ENCODE results near the gene FLNC. TPM values are rescaled to one million over a fixed set of nuclear protein-coding genes. Genes with fewer than 3 reads are reported as not detected.

The FLNC gene
- total RNA-seq, 1 experiment from 2014 or later = 0.10 TPM

- DNase-seq (ENCODE audit: low spot score) = no peak
Measured at GRCh38 chr7:128804484-128804883, 25.7 kb upstream of the FLNC start.

DNA sequence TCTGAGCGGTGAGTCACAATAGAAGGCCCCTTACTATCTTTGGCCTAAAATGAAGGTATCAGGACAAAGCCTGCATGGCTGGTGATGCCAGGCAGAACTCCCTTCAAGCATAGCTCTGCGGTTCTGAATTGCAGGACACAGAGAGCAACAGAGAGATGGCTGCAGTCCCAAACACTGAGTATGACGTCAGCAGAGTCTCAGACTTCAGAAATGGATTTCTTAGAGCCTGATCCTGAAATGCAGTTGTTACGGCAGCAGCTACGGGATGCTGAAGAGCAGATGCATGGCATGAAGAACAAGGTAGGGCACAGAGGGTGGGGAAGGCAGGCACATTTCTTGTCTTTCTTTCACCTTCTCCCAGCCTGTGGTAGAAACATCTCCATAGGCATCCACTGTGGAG lies 25.0 kb upstream of the FLNC start:
- DNase-seq (ENCODE audit: low spot score) = no peak

DNA sequence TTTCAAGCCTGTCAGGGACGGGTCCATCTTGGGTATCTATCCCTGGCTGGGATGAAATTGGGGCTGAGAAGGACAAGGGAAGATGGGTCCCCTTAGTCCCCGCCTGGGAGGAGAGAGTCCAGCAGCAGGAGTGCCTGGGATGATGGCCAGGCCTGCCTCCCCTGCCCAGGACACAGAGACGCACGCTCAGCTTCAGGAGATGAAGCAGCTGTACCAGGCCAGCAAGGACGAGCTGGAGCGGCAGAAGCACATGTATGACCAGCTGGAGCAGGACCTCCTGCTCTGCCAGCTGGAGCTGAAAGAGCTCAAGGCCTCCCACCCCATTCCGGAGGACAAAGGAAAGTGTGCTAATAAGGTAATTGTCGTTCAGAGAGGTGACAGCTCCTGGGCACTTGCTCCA lies 23.0 kb upstream of the FLNC start:
- no peak for DNase-seq (ENCODE audit: low spot score)

DNA sequence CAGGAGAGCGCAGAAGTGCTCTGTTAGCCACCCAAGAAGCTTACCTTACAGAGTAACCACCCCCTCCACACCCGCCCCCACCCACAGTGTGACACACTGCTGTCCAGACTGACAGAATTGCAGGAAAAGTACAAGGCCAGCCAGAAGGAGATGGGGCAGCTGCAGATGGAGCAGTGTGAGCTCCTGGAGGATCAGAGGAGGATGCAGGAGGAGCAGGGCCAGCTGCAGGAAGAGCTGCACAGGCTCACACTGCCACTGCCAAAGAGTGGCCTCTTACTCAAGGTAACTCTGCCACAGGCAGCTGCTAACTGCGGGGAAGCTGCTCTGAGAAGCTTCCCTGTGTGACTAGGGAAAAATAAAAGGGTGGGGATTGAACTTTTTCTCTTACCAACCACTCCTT lies 20.8 kb upstream of the FLNC start:
- no peak for DNase-seq (ENCODE audit: low spot score)

DNA sequence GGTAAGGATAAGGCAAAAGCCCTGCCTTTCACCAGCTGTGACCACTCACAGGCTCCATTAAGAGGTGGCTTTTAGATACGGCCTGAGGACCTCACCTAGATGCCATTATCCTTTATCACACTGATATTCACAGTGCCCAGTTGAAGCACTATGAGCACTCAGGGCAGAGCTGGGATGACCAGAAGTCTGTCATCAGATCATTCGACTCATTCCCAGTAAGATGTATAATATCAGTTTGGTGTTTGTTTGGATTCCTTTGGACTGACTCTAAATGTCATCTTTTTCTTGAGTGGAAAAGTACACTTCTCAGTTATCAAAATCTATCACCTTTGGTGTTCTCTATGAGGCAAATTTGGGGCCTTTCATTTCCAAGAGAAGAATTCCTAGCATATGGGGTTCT lies 19.7 kb upstream of the FLNC start:
- no peak for DNase-seq (ENCODE audit: low spot score)

GRCh38 chr7:128810997-128811396 lies 19.2 kb upstream of the FLNC start:
- no peak for DNase-seq (ENCODE audit: low spot score)

DNA sequence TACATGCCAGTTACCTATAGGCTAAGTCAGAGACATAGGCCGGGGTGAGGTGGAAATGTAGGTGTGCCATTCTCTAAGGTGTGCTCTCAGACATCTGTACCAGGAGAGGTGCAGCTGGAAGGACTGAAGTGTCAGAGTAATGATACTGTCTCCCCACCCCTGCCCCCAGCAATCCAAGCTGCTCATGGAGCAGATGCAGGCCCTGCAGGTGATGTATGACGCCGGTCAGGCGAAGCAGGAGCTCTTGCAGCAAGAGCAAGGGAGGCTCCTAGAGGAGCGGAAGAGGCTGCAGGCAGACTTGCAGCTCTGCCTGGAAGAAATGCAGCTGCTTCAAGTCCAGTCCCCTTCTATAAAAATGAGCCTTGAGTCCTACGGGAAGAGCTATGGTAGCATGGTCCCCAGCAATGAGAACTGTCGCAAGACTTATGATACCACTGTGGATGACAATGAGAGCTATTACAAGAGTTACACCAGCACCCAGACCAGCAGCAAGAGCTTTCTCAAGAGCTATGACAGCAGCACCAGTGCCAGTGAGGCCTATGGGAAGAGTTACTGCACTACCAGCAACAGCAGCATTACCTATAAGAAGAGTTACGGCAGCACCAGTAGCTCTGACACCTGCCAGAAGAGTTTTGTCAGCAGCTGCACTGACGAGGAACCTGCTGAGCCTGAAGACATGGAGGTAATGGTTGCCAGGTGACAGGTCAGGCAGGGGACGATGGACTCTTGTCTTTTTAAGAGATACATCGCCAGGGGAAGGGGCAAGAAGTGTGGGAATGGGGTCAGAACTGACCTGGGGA lies 18.4 kb upstream of the FLNC start:
- no peak for DNase-seq (ENCODE audit: low spot score)

DNA sequence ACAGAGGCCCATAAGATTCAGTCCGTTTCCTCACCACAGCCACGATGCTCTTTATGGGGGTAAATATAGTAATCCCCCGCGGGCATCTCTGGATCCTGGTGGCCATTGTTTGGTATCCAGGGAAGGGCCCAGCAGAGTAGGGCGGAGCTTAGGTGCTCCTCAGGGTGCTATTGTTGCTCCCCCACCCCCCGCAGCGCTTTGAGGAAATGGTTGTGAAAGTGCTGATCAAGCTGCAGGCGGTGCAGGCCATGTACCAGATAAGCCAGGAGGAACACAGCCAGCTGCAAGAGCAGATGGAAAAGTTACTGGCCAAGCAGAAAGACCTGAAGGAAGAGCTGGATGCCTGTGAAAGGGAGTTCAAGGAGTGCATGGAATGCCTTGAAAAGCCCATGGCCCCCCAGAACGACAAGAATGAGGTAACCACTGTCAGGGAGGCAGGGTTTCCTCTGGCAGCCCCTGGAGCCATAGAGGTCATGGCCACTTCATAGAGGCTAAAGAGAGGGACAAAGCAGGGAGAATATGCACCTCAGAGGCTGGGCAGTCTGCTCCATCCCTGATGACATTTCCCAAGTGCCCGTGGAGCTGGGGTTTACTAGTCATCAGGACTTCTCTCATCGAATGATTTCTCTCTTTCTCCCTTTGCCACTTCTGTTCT lies 17.6 kb upstream of the FLNC start:
- no peak for DNase-seq (ENCODE audit: low spot score)

GRCh38 chr7:128814499-128814898 lies 15.7 kb upstream of the FLNC start:
- no peak for DNase-seq (ENCODE audit: low spot score)

DNA sequence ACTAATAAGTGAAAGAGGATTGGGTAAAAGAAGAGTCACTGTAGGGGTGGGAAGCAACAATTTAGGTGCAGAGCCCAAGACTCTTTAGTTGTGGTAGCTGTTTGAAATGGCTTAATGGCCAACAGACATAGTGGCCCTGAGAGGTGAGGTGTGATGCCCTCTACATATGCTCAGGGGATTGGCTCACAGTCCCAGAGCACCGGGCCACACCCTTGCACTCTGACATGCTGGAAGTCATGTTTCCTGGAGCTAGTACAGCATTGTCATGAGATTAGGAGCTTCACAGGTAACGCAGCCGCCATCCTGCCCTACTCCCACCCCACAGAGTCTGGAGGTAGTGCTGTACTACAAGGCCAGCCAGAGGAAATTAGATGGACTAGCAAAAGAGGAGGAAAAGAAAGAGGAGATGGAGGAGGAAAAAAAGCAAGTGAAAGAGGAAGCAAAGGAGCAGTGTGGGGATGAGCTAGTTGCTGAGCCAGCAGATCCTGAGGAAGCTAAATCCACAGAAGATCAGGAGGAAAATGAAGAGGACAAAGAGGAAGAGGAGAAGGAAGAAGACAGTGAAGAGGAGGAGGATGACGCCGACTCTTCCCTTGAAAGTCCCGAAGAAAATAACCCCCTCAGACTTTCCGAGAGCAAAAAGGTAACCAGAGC lies 14.8 kb upstream of the FLNC start:
- DNase-seq (ENCODE audit: low spot score) = no peak

- DNase-seq (ENCODE audit: low spot score) = no peak
Measured at GRCh38 chr7:128818694-128819093, 11.5 kb upstream of the FLNC start.

GRCh38 chr7:128821724-128822123 lies 8.5 kb upstream of the FLNC start:
- DNase-seq (ENCODE audit: low spot score) = no peak

DNA sequence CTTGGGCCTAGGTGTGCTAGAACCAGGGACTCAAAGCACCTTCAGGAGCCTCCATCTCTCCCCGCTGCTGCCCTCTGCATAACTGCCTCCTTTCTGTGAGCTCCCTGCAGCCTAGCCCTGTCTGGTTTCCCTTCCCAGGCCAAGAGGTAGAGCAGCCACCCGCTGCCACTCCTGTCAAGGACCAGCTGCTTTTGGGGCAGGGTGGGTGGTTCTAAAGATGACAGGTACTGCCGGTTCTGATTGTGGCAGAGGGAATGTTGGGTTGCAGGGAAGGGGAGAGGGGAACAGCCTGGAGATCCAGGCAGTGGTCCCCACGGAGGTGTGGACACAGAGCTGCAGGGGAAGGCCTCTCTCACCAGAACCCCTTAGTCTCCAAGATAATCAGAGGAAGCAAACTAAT lies 3.7 kb upstream of the FLNC start:
- no peak for DNase-seq (ENCODE audit: low spot score)

GRCh38 chr7:128826916-128827247 lies 3.3 kb upstream of the FLNC start:
- DNase-seq (ENCODE audit: low spot score) = no peak

DNA sequence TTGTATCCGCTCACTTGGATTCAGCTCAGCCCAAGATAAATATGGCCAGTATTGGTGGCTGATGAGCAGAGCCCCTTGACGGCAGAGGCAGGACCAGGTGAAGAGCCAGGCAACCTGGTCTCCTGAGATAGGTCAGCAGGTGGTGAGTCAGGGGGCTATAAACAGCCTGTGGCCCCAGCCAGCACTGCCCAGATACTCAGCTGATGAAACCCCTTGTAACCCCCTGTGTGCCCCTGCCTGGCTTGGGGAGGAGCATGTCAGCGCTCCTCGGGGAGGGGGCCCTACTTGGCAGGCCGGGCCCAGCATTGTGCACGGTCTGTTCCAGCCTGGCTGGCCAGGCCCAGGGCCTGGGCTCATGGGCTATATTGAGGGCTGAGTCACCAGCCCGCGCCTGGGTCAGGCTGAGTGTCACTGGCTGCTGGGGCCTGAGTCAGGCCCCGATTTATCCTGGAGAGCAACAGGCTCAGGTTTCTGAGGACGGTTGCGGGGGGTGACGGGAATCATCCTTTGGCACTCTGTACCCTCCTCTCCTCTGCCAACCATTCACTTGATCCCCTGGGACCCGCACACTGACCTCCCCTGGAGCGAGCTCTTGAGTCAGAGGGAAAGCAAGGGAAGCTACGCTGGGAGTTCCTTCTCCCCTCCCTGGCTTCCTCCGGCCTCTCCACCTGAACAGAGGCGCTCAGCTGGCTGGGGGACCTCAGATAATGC lies 2.8 kb upstream of the FLNC start:
- DNase-seq (ENCODE audit: low spot score) = no peak

- no peak for DNase-seq (ENCODE audit: low spot score)
Measured at GRCh38 chr7:128827971-128828711, 2.1 kb upstream of the FLNC start.

GRCh38 chr7:128829391-128830166 lies 627 bp upstream of the FLNC start:
- no peak for DNase-seq (ENCODE audit: low spot score)

GRCh38 chr7:128831178-128831993 lies 1.2 kb downstream of the FLNC start:
- no peak for DNase-seq (ENCODE audit: low spot score)

GRCh38 chr7:128831994-128832879 lies 2.0 kb downstream of the FLNC start:
- DNase-seq (ENCODE audit: low spot score) = no peak
